HEK293T (cell line): ENCODE measurements around the gene TMEM121.

Experiments
- CTCF ChIA-PET: fragments of 350-600 bp; formaldehyde crosslinking; extraction: SDS; loops from one replicate; lab custom pipeline; 2021; ENCODE audit warnings: antibody characterized with exemption, inconsistent platforms; lab: Yijun Ruan, JAX
- POLR2A ChIA-PET: fragments of 350-600 bp; formaldehyde crosslinking; extraction: SDS; loops from one replicate; lab custom pipeline; 2020; ENCODE audit warnings: antibody characterized with exemption, inconsistent platforms; lab: Yijun Ruan, JAX
- DNase-seq: peaks from one replicate; pipeline ENCODE4 v3.0.0; 2012; ENCODE audit warnings: mixed read lengths; ENCODE audit errors: extremely low spot score
- ARNT ChIP-seq: fragments of 450-650 bp; IDR thresholded peaks from 2 replicates; pipeline ENCODE4 v1.6.1; 2017; ENCODE audit warnings: mild to moderate bottlenecking
- BHLHE40 ChIP-seq: fragments of 450-650 bp; IDR thresholded peaks from 2 replicates; pipeline ENCODE4 v1.6.1; 2016; ENCODE audit warnings: mild to moderate bottlenecking, moderate library complexity, borderline replicate concordance
- CTBP1 ChIP-seq: fragments of 450-650 bp; IDR thresholded peaks from 2 replicates; pipeline ENCODE4 v1.6.1; 2016; ENCODE audit warnings: borderline replicate concordance
- ELF4 ChIP-seq: fragments of 450-650 bp; IDR thresholded peaks from 2 replicates; pipeline ENCODE4 v1.6.1; 2017; ENCODE audit warnings: antibody characterized with exemption
- FOXA1 ChIP-seq: fragments of 450-650 bp; IDR thresholded peaks from 2 replicates; pipeline ENCODE4 v1.6.1; 2016; ENCODE audit warnings: mild to moderate bottlenecking
- FOXK2 ChIP-seq: fragments of 450-650 bp; IDR thresholded peaks from 2 replicates; pipeline ENCODE4 v1.6.1; 2016; ENCODE audit warnings: mild to moderate bottlenecking
- FOXM1 ChIP-seq: fragments of 450-650 bp; IDR thresholded peaks from 2 replicates; pipeline ENCODE4 v1.6.1; 2017; ENCODE audit warnings: mild to moderate bottlenecking, borderline replicate concordance
- HDGF ChIP-seq: fragments of 450-650 bp; IDR thresholded peaks from 2 replicates; pipeline ENCODE4 v1.6.1; 2017; ENCODE audit warnings: antibody characterized with exemption, borderline replicate concordance
- L3MBTL2 ChIP-seq: fragments of 450-650 bp; conservative IDR thresholded peaks from 2 replicates; pipeline ENCODE4 v1.6.1; 2016; ENCODE audit warnings: mild to moderate bottlenecking
- LEF1 ChIP-seq: fragments of 450-650 bp; IDR thresholded peaks from 2 replicates; pipeline ENCODE4 v1.6.1; 2017; ENCODE audit warnings: mild to moderate bottlenecking, borderline replicate concordance
- NFRKB ChIP-seq: fragments of 450-650 bp; IDR thresholded peaks from 2 replicates; pipeline ENCODE4 v1.6.1; 2016; ENCODE audit warnings: mild to moderate bottlenecking, moderate library complexity
- PKNOX1 ChIP-seq: fragments of 450-650 bp; IDR thresholded peaks from 2 replicates; pipeline ENCODE4 v1.6.1; 2016
- SP1 ChIP-seq: fragments of 450-650 bp; IDR thresholded peaks from 2 replicates; pipeline ENCODE4 v1.6.1; 2017
- SUZ12 ChIP-seq: fragments of 450-650 bp; IDR thresholded peaks from 2 replicates; pipeline ENCODE4 v1.6.1; 2016; ENCODE audit warnings: mild to moderate bottlenecking
- TARDBP ChIP-seq: fragments of 450-650 bp; IDR thresholded peaks from 2 replicates; pipeline ENCODE4 v1.6.1; 2016
- ZNF384 ChIP-seq: fragments of 450-650 bp; IDR thresholded peaks from 2 replicates; pipeline ENCODE4 v1.6.1; 2016

Gene TMEM121

GRCh38 chr14:105501504-105502291, 24.7 kb upstream of the TMEM121 start:
- no peak for DNase-seq
- ChIA-PET CTCF (interaction anchor here (0.6 to 2.3 kb wide), 2 partner anchors 12 to 394 kb away, joined by 4 to 5 read pairs; no protein-coding TSS in a partner anchor), POLR2A (interaction anchor here (0.7 to 1.3 kb wide), 2 partner anchors 9 to 411 kb away, joined by 3 to 4 read pairs; no protein-coding TSS in a partner anchor)
- TF ChIP-seq BHLHE40 (no peak), PKNOX1 (no peak), HDGF (no peak), ARNT (no peak), L3MBTL2 (no peak), CTBP1 (no peak), LEF1 (no peak), FOXM1 (no peak), ZNF384 (no peak), ELF4 (no peak), FOXA1 (no peak), SP1 (no peak), FOXK2 (no peak)

- ChIA-PET POLR2A (interaction anchor here (1.3 kb wide), 1 partner anchor 10 kb away, joined by 3 read pairs; no protein-coding TSS in a partner anchor), CTCF (interaction anchor here (1.0 to 2.3 kb wide), 2 partner anchors 13 to 22 kb away, joined by 3 to 5 read pairs; no protein-coding TSS in a partner anchor)
Measured at GRCh38 chr14:105502446-105503295, 23.7 kb upstream of the TMEM121 start.

GRCh38 chr14:105503296-105503640, 23.1 kb upstream of the TMEM121 start:
- no peak for DNase-seq
- POLR2A ChIA-PET, result no interaction called here
- TF ChIP-seq NFRKB (no peak), SP1 (no peak), TARDBP (no peak), L3MBTL2 (no peak), FOXM1 (no peak), BHLHE40 (no peak), ELF4 (no peak), CTBP1 (no peak), FOXA1 (no peak)
- CTCF ChIA-PET, result interaction anchor here (1.0 to 2.3 kb wide), 2 partner anchors 13 to 22 kb away, joined by 3 to 5 read pairs; no protein-coding TSS in a partner anchor

More at GRCh38 chr14:105502446-105503295, 23.7 kb upstream of the TMEM121 start:
- DNase-seq, result no peak
- no peak for TF ChIP-seq BHLHE40
- no peak for TF ChIP-seq HDGF
- no peak for TF ChIP-seq SUZ12
- TF ChIP-seq CTBP1, result no peak

- DNase-seq, result no peak
- TF ChIP-seq NFRKB, result no peak
- TF ChIP-seq HDGF, result no peak
- no peak for TF ChIP-seq CTBP1
- no peak for TF ChIP-seq FOXM1
- no peak for TF ChIP-seq FOXA1
- no peak for TF ChIP-seq ELF4
- TF ChIP-seq ZNF384, result no peak
- no peak for TF ChIP-seq ARNT
- no peak for TF ChIP-seq FOXK2
- TF ChIP-seq PKNOX1, result no peak
- no peak for TF ChIP-seq BHLHE40
- TF ChIP-seq SUZ12, result no peak
- ChIA-PET POLR2A (no interaction called here), CTCF (no interaction called here)
Measured at GRCh38 chr14:105503935-105504692, 22.3 kb upstream of the TMEM121 start.

- ChIA-PET CTCF (interaction anchor here (0.6 kb wide), 1 partner anchor 25 kb away, joined by 4 read pairs; no protein-coding TSS in a partner anchor), POLR2A (no interaction called here)
- DNase-seq, result no peak
- no peak for TF ChIP-seq FOXM1
Measured at GRCh38 chr14:105505101-105505500, 21.3 kb upstream of the TMEM121 start.

- DNase-seq, result no peak
- TF ChIP-seq LEF1, result no peak
- TF ChIP-seq HDGF, result no peak
- TF ChIP-seq NFRKB, result no peak
- TF ChIP-seq SP1, result no peak
- no peak for TF ChIP-seq SUZ12
- ChIA-PET CTCF (no interaction called here), POLR2A (no interaction called here)
Measured at GRCh38 chr14:105507247-105507646, 19.1 kb upstream of the TMEM121 start.
